Left cardiac atrium (tissue), 4 donors: ENCODE results near the gene MDM2. TPM values are rescaled to one million over a fixed set of nuclear protein-coding genes. Genes with fewer than 3 reads are reported as not detected.
"Not testable (repeated sequence)": the region's sequence is repeated elsewhere in the genome, so short reads cannot be mapped to it uniquely, and the experiment has no call there.

Experiments
- ATAC-seq, 2 donors: fragments of 200-7000 bp; cut with Tn5 transposase; one replicate each; pipeline ENCODE4 v1.9.1; 2020; ENCODE audit warnings: mild to moderate bottlenecking in 2 of 2, moderate library complexity in 2 of 2
- DNase-seq: peaks from one replicate; pipeline ENCODE4 v3.0.0-alpha.2; 2020
- intact Hi-C, 2 donors: fragments of 100-400 bp; cut with DNase I; formaldehyde crosslinking; loops; one replicate each; pipeline versions ENCODE4 v1.14.1 to v1.15.1; 2022 to 2023
- total RNA-seq, 2 donors: library from RNA; stranded (reverse); fragmentation: NEBNext Ultra II Directional; extraction: Animal tissue kit (Norgen Biotek cat#: 25700); gene quantifications; one replicate each; pipeline ENCODE4 v1.2.1, GENCODE V29; 2021
- donor health status: DM: no; HTN: yes; CAD: no.
- donor health status: DM: no; HTN: yes; CAD: no; lungs with severe emphysema.
- donor health status: DM: yes; HTN: yes; CAD: no.
- donor health status: Dilated cardiomyopathy.

The MDM2 gene
- total RNA-seq, 2 donors from 2014 or later = 42.4 to 59.8 TPM

DNA sequence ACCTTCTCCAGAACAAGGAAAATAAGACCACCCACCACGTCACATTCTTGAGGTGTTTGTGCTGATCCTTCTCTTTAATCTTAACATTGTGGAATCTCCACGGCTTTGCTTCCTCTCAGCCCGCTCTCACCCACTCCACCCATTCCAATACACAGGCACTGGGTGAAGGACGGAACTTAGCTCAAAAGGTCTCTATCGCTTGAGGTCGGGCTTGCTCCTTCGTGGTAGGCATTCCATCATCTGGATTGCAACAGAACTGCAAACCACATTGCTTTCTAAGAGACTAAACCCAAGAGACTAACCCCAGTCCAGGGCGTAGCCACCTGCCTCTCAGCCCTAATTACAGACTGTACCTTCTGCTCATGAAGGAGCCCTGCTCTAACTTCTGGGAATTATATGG, 24.0 kb upstream of the MDM2 start:
- ATAC-seq (no peak), DNase-seq (no peak)
- intact Hi-C loops = no loop called here

GRCh38 chr12:68785358-68785757, 22.6 kb upstream of the MDM2 start:
- no peak for DNase-seq
- intact Hi-C loops = no loop called here
- no peak for ATAC-seq

DNA sequence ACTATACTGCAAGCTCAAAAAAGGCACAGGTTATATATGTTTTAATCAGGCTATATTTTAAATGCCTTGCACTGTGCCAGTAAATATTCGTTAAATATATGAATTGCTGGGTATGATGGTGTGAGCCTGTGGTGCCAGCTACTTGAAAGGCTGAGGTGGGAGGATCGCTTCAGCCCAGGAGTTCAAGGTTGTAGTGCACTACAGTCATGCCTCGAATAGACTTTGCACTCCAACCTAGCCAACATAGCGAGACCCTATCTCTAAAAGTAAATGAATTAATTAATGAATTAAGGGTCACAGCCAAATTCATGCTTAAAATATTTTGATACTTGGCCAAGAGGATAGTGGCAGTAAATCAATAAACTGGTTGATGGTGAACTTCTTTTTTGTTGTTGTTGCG, 22.2 kb upstream of the MDM2 start:
- intact Hi-C loops = no loop called here
- ATAC-seq (no peak), DNase-seq (no peak)

- DNase-seq = no peak
- intact Hi-C loops = no loop called here
- no peak for ATAC-seq
Measured at GRCh38 chr12:68786929-68787328, 21.0 kb upstream of the MDM2 start.

GRCh38 chr12:68788554-68789143, 19.3 kb upstream of the MDM2 start:
- DNase-seq (no peak), ATAC-seq (no peak)
- intact Hi-C loops = no loop called here

DNA sequence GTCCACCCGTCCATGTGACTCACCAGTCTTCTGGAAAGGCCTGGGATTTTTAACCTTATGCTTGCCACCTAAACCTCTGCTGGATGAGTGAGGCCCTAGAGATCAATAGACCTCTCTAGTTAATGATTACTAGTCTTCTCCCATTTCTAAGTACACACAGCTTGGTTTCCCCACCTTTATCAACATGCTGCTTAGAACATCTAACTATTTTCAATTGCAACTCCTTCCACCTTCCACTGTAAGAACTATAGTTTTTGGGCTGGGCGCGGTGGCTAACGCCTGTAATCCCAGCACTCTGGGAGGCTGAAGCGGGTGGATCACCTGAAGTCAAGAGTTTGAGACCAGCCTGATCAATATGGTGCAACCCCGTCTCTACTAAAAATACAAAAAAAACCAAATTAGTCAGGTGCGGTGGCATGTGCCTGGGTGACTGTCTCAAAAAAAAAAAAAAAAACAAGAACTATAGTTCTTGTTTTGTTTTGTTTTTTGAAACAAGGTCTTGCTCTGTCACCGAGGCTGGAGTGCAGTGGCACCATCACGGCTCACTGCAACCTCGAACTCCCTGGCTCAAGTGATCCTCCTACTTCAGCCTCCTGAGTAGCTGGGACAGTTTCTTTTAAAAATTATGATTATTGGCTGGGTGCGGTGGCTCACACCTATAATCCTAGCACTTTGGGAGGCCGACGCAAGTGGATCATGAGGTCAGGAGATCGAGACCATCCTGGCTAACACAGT, 18.7 kb upstream of the MDM2 start:
- ATAC-seq = no peak
- intact Hi-C loops = no loop called here
- DNase-seq = no peak

- DNase-seq (no peak), ATAC-seq (no peak)
- intact Hi-C loops = no loop called here
Measured at GRCh38 chr12:68790081-68790951, 17.7 kb upstream of the MDM2 start.

- DNase-seq (no peak), ATAC-seq (no peak)
- intact Hi-C loops = no loop called here
Measured at GRCh38 chr12:68790952-68791234, 17.1 kb upstream of the MDM2 start.

DNA sequence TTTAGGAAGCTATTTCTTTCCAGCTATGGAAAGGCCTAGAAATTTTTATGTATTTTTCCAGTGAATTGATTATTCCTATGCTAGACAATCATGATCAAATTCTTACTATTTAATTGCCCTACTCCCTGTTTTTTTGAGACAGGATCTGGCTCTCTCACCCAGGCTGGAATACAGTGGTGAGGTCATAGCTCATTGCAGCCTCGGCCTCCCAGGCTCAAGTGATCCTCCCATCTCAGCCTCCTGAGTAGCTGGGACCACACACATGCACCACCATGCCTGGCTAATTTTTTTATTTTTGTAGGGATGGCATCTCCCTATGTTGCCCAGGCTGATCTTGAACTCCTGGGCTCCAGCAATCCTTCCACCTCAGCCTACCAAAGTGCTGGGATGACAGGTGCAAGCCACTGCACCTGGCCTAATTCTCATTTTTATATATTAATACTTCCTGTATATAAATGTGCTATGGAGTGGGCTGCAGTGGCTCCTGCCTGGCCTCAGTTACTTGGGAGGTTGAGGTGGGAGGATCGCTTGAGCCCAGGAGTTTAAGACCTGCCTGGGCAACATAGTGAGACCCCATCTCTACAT, 16.0 kb upstream of the MDM2 start:
- intact Hi-C loops = no loop called here
- DNase-seq (no peak), ATAC-seq (no peak)

DNA sequence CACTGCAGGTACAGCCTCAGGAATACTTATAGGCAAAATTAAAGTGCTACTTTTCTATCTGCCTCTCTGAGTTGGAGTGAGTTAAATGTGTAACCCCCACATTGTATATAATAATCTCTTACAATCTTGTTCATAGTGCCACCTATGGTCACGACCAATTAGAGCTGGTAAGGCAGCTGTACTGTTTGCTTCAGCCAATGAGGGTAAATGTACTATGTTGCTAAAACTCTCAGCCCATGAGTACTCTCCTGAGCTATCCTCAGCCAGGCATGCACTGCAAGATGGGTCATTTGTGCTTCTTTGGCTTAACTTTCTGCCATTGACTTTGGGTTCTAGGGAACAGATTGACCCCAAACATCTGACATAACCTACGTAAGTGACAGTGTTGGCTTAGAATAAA, 15.0 kb upstream of the MDM2 start:
- intact Hi-C loops = no loop called here
- no peak for DNase-seq
- ATAC-seq = peak; percentile 30 to 67

GRCh38 chr12:68793436-68793835, 14.5 kb upstream of the MDM2 start:
- intact Hi-C loops = no loop called here
- ATAC-seq (no peak), DNase-seq (no peak)

- intact Hi-C loops = no loop called here
- DNase-seq = no peak
- ATAC-seq = no peak
Measured at GRCh38 chr12:68793975-68794652, 13.9 kb upstream of the MDM2 start.

GRCh38 chr12:68794653-68795251, 13.2 kb upstream of the MDM2 start:
- intact Hi-C loops = no loop called here
- no peak for ATAC-seq
- no peak for DNase-seq

DNA sequence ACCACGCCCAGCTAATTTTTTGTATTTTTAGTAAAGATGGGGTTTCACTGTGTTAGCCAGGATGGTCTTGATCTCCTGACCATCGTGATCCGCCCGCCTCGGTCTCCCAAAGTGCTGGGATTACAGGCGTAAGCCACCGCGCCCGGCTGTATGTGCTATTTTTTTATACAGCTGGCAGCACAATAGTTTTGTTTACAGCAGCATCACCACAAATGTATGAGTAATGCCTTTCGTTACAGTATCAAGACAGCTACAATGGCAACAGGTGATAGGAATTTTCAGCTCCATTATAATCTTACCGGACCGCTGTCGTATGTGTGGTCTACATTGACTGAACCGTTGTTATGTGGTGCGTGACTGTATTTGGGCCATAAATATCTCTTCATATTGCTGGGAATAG, 11.6 kb upstream of the MDM2 start:
- ATAC-seq (no peak), DNase-seq (no peak)
- intact Hi-C loops = no loop called here

DNA sequence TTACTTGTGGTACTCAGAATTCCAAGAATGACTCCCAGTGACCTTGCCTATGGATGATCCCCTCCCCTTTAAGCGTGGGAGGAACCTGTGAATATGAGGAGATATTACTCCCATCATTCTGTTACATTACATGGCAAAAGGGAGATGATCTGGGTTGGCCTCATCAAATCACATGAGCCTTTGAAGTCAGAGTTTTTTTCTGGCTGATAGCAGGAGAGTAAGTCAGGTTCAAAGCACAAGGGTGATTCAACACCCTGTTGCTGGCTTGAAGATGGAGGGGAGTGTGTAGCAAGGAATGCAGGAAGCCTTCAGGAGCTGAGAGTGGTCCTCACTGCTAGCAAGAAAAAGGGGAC, 9.1 kb upstream of the MDM2 start:
- ATAC-seq (no peak), DNase-seq (no peak)
- intact Hi-C loops = no loop called here

DNA sequence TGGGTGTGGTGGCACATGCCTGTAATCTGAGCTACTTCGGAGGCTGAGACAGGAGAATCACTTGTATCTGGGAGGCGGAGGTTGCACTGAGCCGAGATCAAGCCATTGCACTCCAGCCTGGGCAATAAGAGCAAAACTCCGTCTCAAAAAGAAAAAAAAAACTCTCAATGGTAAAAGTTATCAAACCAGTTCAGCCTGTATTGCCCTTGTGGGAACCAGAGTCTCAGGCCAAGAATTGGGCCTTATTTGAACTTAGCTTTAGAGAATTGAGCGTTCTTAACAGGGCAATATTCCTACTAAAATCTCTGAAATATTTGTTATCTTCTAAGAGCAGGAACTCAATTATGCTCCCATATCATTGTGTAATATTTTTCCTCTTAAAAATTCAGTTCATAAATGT, 7.7 kb upstream of the MDM2 start:
- DNase-seq (no peak), ATAC-seq (no peak)
- intact Hi-C loops = no loop called here

GRCh38 chr12:68801124-68801523, 6.9 kb upstream of the MDM2 start:
- DNase-seq, intact Hi-C loops, ATAC-seq: not testable (repeated sequence)

DNA sequence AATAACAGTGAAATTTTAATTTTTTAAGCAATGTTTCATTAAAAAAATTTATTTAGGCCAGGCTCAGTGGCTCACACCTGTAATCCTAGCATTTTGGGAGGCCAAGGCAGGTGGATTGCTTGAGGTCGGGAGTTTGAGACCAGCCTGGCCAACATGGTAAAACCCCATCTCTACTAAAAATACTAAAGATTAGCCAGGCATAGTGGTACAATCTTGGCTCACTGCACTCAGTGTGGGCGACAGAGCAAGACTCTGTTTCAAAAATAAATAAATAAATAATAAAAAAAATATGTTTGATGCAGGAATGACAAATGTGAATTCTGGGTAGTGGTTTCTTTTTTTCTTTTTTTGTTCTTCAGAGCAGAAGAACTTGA, 5.6 kb upstream of the MDM2 start:
- intact Hi-C loops, ATAC-seq, DNase-seq: not testable (repeated sequence)

- intact Hi-C loops, DNase-seq, ATAC-seq: not testable (repeated sequence)
Measured at GRCh38 chr12:68802911-68803651, 4.9 kb upstream of the MDM2 start.
